Liver (tissue), 9 donors: Measurements from ENCODE around the gene AHRR. TPM values are rescaled to one million over a fixed set of nuclear protein-coding genes. Genes with fewer than 3 reads are reported as not detected.

Experiments
- DNase-seq: peaks from one replicate; pipeline ENCODE4 v3.0.0-alpha.2; 2017; ENCODE audit warnings: low spot score
- H3K27ac ChIP-seq, 2 donors: one replicate each; pipeline ENCODE4 v1.7.0; 2013; ENCODE audit warnings: inconsistent platforms in 2 of 2, low read length in 2 of 2, control low read depth in 1 of 2, low read depth in 1 of 2, mild to moderate bottlenecking in 1 of 2
- H3K27me3 ChIP-seq, 4 donors: one replicate each; pipeline versions ENCODE4 v1.6.1 to v1.7.0; 2013; ENCODE audit warnings: low read length in 3 of 4, inconsistent platforms in 1 of 4, mild to moderate bottlenecking in 1 of 4, moderate library complexity in 1 of 4; ENCODE audit not compliant: control insufficient read depth in 4 of 4, insufficient read depth in 4 of 4
- H3K36me3 ChIP-seq, 4 donors: one replicate each; pipeline versions ENCODE4 v1.6.1 to v1.7.0; 2013; ENCODE audit warnings: low read length in 3 of 4, mild to moderate bottlenecking in 3 of 4, low read depth in 1 of 4, moderate library complexity in 1 of 4; ENCODE audit not compliant: control insufficient read depth in 4 of 4, insufficient read depth in 3 of 4
- H3K4me1 ChIP-seq, 4 donors: one replicate each; pipeline versions ENCODE4 v1.6.1 to v1.7.0; 2013; ENCODE audit warnings: low read length in 3 of 4, mild to moderate bottlenecking in 3 of 4, moderate library complexity in 1 of 4; ENCODE audit not compliant: control insufficient read depth in 4 of 4, insufficient read depth in 4 of 4
- H3K4me3 ChIP-seq, 3 donors: one replicate each; pipeline versions ENCODE4 v1.6.1 to v1.7.0; 2013; ENCODE audit warnings: low read length in 3 of 3, control low read depth in 1 of 3, low read depth in 1 of 3, mild to moderate bottlenecking in 1 of 3
- H3K9ac ChIP-seq, 2 donors: one replicate each; pipeline ENCODE4 v1.7.0; 2013; ENCODE audit warnings: low read length in 2 of 2, mild to moderate bottlenecking in 2 of 2, moderate library complexity in 2 of 2, control low read depth in 1 of 2, low read depth in 1 of 2
- H3K9me3 ChIP-seq, 4 donors: one replicate each; pipeline versions ENCODE4 v1.6.1 to v1.7.0; 2013; ENCODE audit warnings: low read length in 3 of 4; ENCODE audit not compliant: control insufficient read depth in 4 of 4
- ATF3 ChIP-seq: IDR thresholded peaks from 2 replicates; pipeline ENCODE4 v1.6.1; 2016; ENCODE audit warnings: antibody characterized with exemption
- CTCF ChIP-seq: fragments of 150-350 bp; IDR thresholded peaks from 2 replicates; pipeline ENCODE4 v1.5.1; 2017; ENCODE audit warnings: improper control_type of control experiment, low read depth, low read length; ENCODE audit not compliant: missing input control
- EGR1 ChIP-seq, 2 donors: IDR thresholded peaks; 2 replicates each; pipeline ENCODE4 v1.6.1; 2016 to 2018; ENCODE audit warnings: antibody characterized with exemption in 2 of 2, low read depth in 2 of 2
- FOXA1 ChIP-seq: IDR thresholded peaks from 2 replicates; pipeline ENCODE4 v1.6.1; 2016; ENCODE audit warnings: antibody characterized with exemption
- FOXA2 ChIP-seq: IDR thresholded peaks from 2 replicates; pipeline ENCODE4 v1.6.1; 2016; ENCODE audit warnings: antibody characterized with exemption
- GABPA ChIP-seq, 2 donors: IDR thresholded peaks in 1 of 2; conservative IDR thresholded peaks in 1 of 2; 2 replicates each; pipeline ENCODE4 v1.6.1; 2016; ENCODE audit warnings: antibody characterized with exemption in 2 of 2, mild to moderate bottlenecking in 1 of 2, moderate library complexity in 1 of 2
- HNF4A ChIP-seq, 2 donors: conservative IDR thresholded peaks; 2 replicates each; pipeline ENCODE4 v1.6.1; 2016; ENCODE audit warnings: antibody characterized with exemption in 2 of 2, mild to moderate bottlenecking in 2 of 2
- HNF4G ChIP-seq: IDR thresholded peaks from 2 replicates; pipeline ENCODE4 v1.6.1; 2016; ENCODE audit warnings: antibody characterized with exemption
- JUND ChIP-seq, 2 donors: IDR thresholded peaks; 2 replicates each; pipeline ENCODE4 v1.6.1; 2016; ENCODE audit warnings: antibody characterized with exemption in 2 of 2
- MAX ChIP-seq: IDR thresholded peaks from 2 replicates; pipeline ENCODE4 v1.6.1; 2016; ENCODE audit warnings: antibody characterized with exemption
- NR2F2 ChIP-seq: IDR thresholded peaks from 2 replicates; pipeline ENCODE4 v1.6.1; 2016; ENCODE audit warnings: antibody characterized with exemption
- RAD21 ChIP-seq, 2 donors: IDR thresholded peaks; 2 replicates each; pipeline ENCODE4 v1.6.1; 2016; ENCODE audit warnings: antibody characterized with exemption in 2 of 2, mild to moderate bottlenecking in 2 of 2
- REST ChIP-seq: IDR thresholded peaks from 2 replicates; pipeline ENCODE4 v1.6.1; 2016; ENCODE audit warnings: antibody characterized with exemption, mild to moderate bottlenecking
- RXRA ChIP-seq, 2 donors: IDR thresholded peaks; 2 replicates each; pipeline ENCODE4 v1.6.1; 2017 to 2018; ENCODE audit warnings: antibody characterized with exemption in 2 of 2, mild to moderate bottlenecking in 1 of 2
- SP1 ChIP-seq: IDR thresholded peaks from 2 replicates; pipeline ENCODE4 v1.6.1; 2018; ENCODE audit warnings: antibody characterized with exemption, mild to moderate bottlenecking
- TAF1 ChIP-seq: conservative IDR thresholded peaks from 2 replicates; pipeline ENCODE4 v1.6.1; 2016; ENCODE audit warnings: antibody characterized with exemption, mild to moderate bottlenecking
- YY1 ChIP-seq: IDR thresholded peaks from 2 replicates; pipeline ENCODE4 v1.6.1; 2016; ENCODE audit warnings: antibody characterized with exemption, mild to moderate bottlenecking
- ZBTB33 ChIP-seq: IDR thresholded peaks from 2 replicates; pipeline ENCODE4 v1.6.1; 2016; ENCODE audit warnings: antibody characterized with exemption
- WGBS: extraction: QIAGEN DNeasy Blood & Tissue Kit; methylation state at CpG from one replicate; pipeline ENCODE4 v1.1.7; 2013; 5-methylcytosine and 5-hydroxymethylcytosine counted together
- polyA plus RNA-seq, 2 donors: library from polyadenylated mRNA; stranded (reverse) in 1 of 2; unstranded in 1 of 2; fragments of 200-250 nt in 1 of 2; fragments of >200 nt in 1 of 2; fragmentation: Nextera tagmentation in 1 of 2; extraction: Ambion mirVana in 1 of 2; gene quantifications; one replicate each; pipeline versions ENCODE4 v1.2.1 to v1.2.3, GENCODE V29; 2013 to 2015
- total RNA-seq, 2 donors: library from RNA; depleted of rRNA; stranded (reverse); fragments of >200 nt; gene quantifications; one replicate each; pipeline ENCODE4 v1.2.3, GENCODE V29; 2014
- donor health status: healthy.
- donor health status: healthy.
- donor health status: healthy.
- donor health status: healthy.
- donor health status: healthy.

The AHRR gene
- total and polyA plus RNA-seq, 4 donors = 0.15 to 0.47 (median 0.24) TPM

- no peak overlapping the region for H3K27ac ChIP-seq
- no peak for DNase-seq
- TF ChIP-seq CTCF (no peak), EGR1 (IDR thresholded peaks at IDR 0.05; ENCODE audit: low read depth in 2 of 2) (no peak), FOXA1 (no peak), ATF3 (no peak), RXRA (IDR thresholded peaks at IDR 0.05) (no peak), REST (no peak), RAD21 (IDR thresholded peaks at IDR 0.05) (no peak), JUND (IDR thresholded peaks at IDR 0.05) (no peak), FOXA2 (no peak), YY1 (no peak), MAX (no peak), TAF1 (no peak), NR2F2 (no peak), HNF4A (conservative IDR thresholded peaks at IDR 0.05) (no peak), SP1 (no peak), GABPA (IDR thresholded peaks at IDR 0.05 in 1 of 2, conservative IDR thresholded peaks at IDR 0.05 in 1 of 2) (no peak), ZBTB33 (no peak), HNF4G (no peak)
These were observed 24.1 kb downstream of the AHRR start for GRCh38 chr5:345404-346195.

More at GRCh38 chr5:345404-346195, 24.1 kb downstream of the AHRR start:
- Histone ChIP-seq H3K9ac (no peak overlapping the region), H3K27me3 (no peaks in the 10 kb centered on the region), H3K4me3 (no peak overlapping the region), H3K9me3 (no peaks in the 10 kb centered on the region), H3K4me1 (peaks cover 0 to 7% (median 0%) of the 10 kb centered on the region in 4 donors), H3K36me3 (no peaks in the 10 kb centered on the region)
- WGBS = 70% methylated on average over 22 of the region's 22 CpGs
